Endothelial cell of umbilical vein (primary cell): ENCODE data around the gene PI4K2B. TPM values are rescaled to one million over a fixed set of nuclear protein-coding genes. Genes with fewer than 3 reads are reported as not detected.

Experiments used
- BruUV-seq: library from RNA; stranded (reverse); fragments of 400-500 nt; replicated peaks from 2 replicates; lab custom pipeline; 2021; lab: Mats Ljungman, UMichigan
- CTCF ChIA-PET: fragments of 300-600, 350-600 bp; sonication (Branson Sonifier 250); formaldehyde crosslinking; loops from one replicate; lab custom pipeline; 2021; ENCODE audit warnings: antibody characterized with exemption, inconsistent platforms; lab: Charles Lee
- POLR2A ChIA-PET: fragments of 300-600, 350-600 bp; sonication (Branson Sonifier 250); formaldehyde crosslinking; loops from one replicate; lab custom pipeline; 2021; ENCODE audit warnings: antibody characterized with exemption, inconsistent platforms; lab: Charles Lee
- DNase-seq: peaks from one replicate; pipeline ENCODE4 v3.0.0-alpha.2; 2011; ENCODE audit warnings: low read depth, low spot score
- FAIRE-seq: peaks from 2 replicates; lab custom pipeline; 2011; peaks lifted over from hg19 to GRCh38; lab: Jason Lieb, UNC
- H2AFZ ChIP-seq: 2 replicates; pipeline ENCODE4 v1.6.0; 2012; ENCODE audit warnings: low read depth, low read length, control low read depth, inconsistent platforms
- H3K27ac ChIP-seq: 2 replicates; pipeline ENCODE4 v1.5.1; 2011; ENCODE audit warnings: low read depth, mild to moderate bottlenecking, control low read depth, low read length, moderate library complexity; ENCODE audit not compliant: insufficient read depth
- H3K27me3 ChIP-seq, 2 experiments: 2 replicates each; pipeline versions ENCODE4 v1.6.0 to v1.6.1; 2011; ENCODE audit warnings: low read length in 2 of 2, mixed read lengths in 1 of 2; ENCODE audit not compliant: control insufficient read depth in 2 of 2, insufficient read depth in 2 of 2
- H3K36me3 ChIP-seq, 2 experiments: 2 replicates in 1 of 2; 3 replicates in 1 of 2; pipeline ENCODE4 v1.5.1; 2011; ENCODE audit warnings: low read length in 2 of 2, mild to moderate bottlenecking in 1 of 2, moderate library complexity in 1 of 2; ENCODE audit not compliant: control insufficient read depth in 2 of 2, insufficient read depth in 2 of 2; ENCODE audit errors: extremely low read depth in 1 of 2
- H3K4me1 ChIP-seq: 3 replicates; pipeline ENCODE4 v1.5.1; 2011; ENCODE audit warnings: mild to moderate bottlenecking, low read length; ENCODE audit not compliant: control insufficient read depth, insufficient read depth; ENCODE audit errors: extremely low read depth
- H3K4me2 ChIP-seq: 2 replicates; pipeline ENCODE4 v1.6.1; 2011; ENCODE audit warnings: low read length, control low read depth, mixed read lengths; ENCODE audit not compliant: insufficient read depth
- H3K4me3 ChIP-seq, 3 experiments: fragments of 200-600 bp in 1 of 3; sonication (generic), shearing (Covaris generic) in 1 of 3; replicated peaks in 1 of 3; 2 replicates each; pipeline ENCODE4 v1.5.1; 2011 to 2016; ENCODE audit warnings: control low read depth in 3 of 3, low read length in 3 of 3, mild to moderate bottlenecking in 2 of 3, inconsistent platforms in 1 of 3, low read depth in 1 of 3, moderate library complexity in 1 of 3; ENCODE audit not compliant: insufficient read depth in 1 of 3
- H3K79me2 ChIP-seq: 2 replicates; pipeline ENCODE4 v1.6.0; 2012; ENCODE audit warnings: low read length, inconsistent platforms; ENCODE audit not compliant: control insufficient read depth, insufficient read depth
- H3K9ac ChIP-seq: replicated peaks from 2 replicates; pipeline ENCODE3; 2011; ENCODE audit warnings: low read length, control low read depth; ENCODE audit not compliant: insufficient read depth; ENCODE audit errors: extremely low read depth
- H3K9me1 ChIP-seq: replicated peaks from 3 replicates; pipeline ENCODE4 v1.6.0; 2011; ENCODE audit warnings: mild to moderate bottlenecking, low read length; ENCODE audit not compliant: control insufficient read depth, insufficient read depth; ENCODE audit errors: extremely low read depth
- H3K9me3 ChIP-seq: replicated peaks from 2 replicates; pipeline ENCODE4 v1.5.1; 2012; ENCODE audit warnings: low read length, inconsistent platforms; ENCODE audit not compliant: control insufficient read depth, insufficient read depth
- H4K20me1 ChIP-seq: replicated peaks from 2 replicates; pipeline ENCODE3; 2011; ENCODE audit warnings: mild to moderate bottlenecking, low read length; ENCODE audit not compliant: control insufficient read depth, insufficient read depth; ENCODE audit errors: extremely low read depth
- CTCF ChIP-seq, 2 donors: IDR thresholded peaks; 1 replicate in 1 of 2; 2 replicates in 1 of 2; pipeline ENCODE4 v1.5.1; 2011; ENCODE audit warnings: low read length in 2 of 2, mild to moderate bottlenecking in 2 of 2, moderate library complexity in 2 of 2, control low read depth in 1 of 2, inconsistent platforms in 1 of 2, low read depth in 1 of 2; ENCODE audit not compliant: insufficient read depth in 1 of 2; ENCODE audit errors: extremely low read depth in 1 of 2
- EZH2 ChIP-seq: IDR thresholded peaks from 2 replicates; pipeline ENCODE4 v1.6.1; 2012; ENCODE audit warnings: borderline replicate concordance, low read depth, mild to moderate bottlenecking, moderate library complexity, low read length, inconsistent platforms; ENCODE audit not compliant: severe bottlenecking
- FOS ChIP-seq: IDR thresholded peaks from 2 replicates; pipeline ENCODE4 v1.6.1; 2011; ENCODE audit warnings: mild to moderate bottlenecking, low read length, moderate library complexity, borderline replicate concordance; ENCODE audit not compliant: insufficient read depth
- GATA2 ChIP-seq: IDR thresholded peaks from 2 replicates; pipeline ENCODE4 v1.7.0; 2011; ENCODE audit warnings: low read depth, mild to moderate bottlenecking, moderate library complexity, mixed read lengths, low read length; ENCODE audit not compliant: insufficient read length, insufficient read depth
- JUN ChIP-seq: IDR thresholded peaks from 2 replicates; pipeline ENCODE4 v1.6.1; 2011; ENCODE audit warnings: borderline replicate concordance, low read depth; ENCODE audit not compliant: insufficient read length, insufficient read depth
- MAX ChIP-seq: IDR thresholded peaks from 2 replicates; pipeline ENCODE4 v1.6.1; 2011; ENCODE audit not compliant: insufficient read depth, insufficient read length
- MYC ChIP-seq: IDR thresholded peaks from one replicate; pipeline ENCODE4 v1.6.1; 2011; ENCODE audit warnings: mild to moderate bottlenecking, low read depth, low read length
- POLR2A ChIP-seq: IDR thresholded peaks from 2 replicates; pipeline ENCODE4 v1.6.1; 2012; ENCODE audit warnings: low read depth, mild to moderate bottlenecking, control low read depth, low read length
- POLR2AphosphoS5 ChIP-seq: IDR thresholded peaks from 2 replicates; pipeline ENCODE4 v1.6.1; 2012; ENCODE audit warnings: low read depth, mild to moderate bottlenecking, control low read depth, low read length, moderate library complexity; ENCODE audit not compliant: insufficient read depth
- dilution Hi-C: fragments of 300-500 bp; cut with MboI; formaldehyde crosslinking; loops from one replicate; pipeline ENCODE4 v1.15.0; 2019; ENCODE audit warnings: low sequenced_read_pairs; ENCODE audit not compliant: extremely low pct_ligation_motif_present
- intact Hi-C: fragments of 100-400 bp; cut with micrococcal nuclease; formaldehyde crosslinking; loops from one replicate; pipeline ENCODE4 v1.10.0; 2022
- polyA plus RNA-seq, 4 experiments: library from polyadenylated mRNA; depleted of rRNA in 3 of 4; stranded (reverse) in 3 of 4; unstranded in 1 of 4; fragments of >200 nt; gene quantifications; 2 replicates each; pipeline versions ENCODE4 v1.2.1 to v1.2.3, GENCODE V29; 2011 to 2012; ENCODE audit warnings: missing spikeins in 1 of 4
- total RNA-seq: library from RNA; stranded (reverse); gene quantifications from 2 replicates; pipeline ENCODE4 v1.2.3, GENCODE V29; 2021

The PI4K2B gene
- total and polyA plus RNA-seq, 2 donors (not counting 3 experiments of a cell fraction or from before 2014, with no cell fraction given), result 3.5 to 19.3 TPM

GRCh38 chr4:25184056-25184455 lies 49.8 kb upstream of the PI4K2B start:
- no peak for FAIRE-seq
- dilution Hi-C loops, result no loop called here
- Histone ChIP-seq H2AFZ (no peak overlapping the region), H3K9me3 (no peaks in the 10 kb centered on the region), H4K20me1 (no peaks in the 10 kb centered on the region), H3K79me2 (no peaks in the 10 kb centered on the region), H3K9ac (no peak overlapping the region), H3K36me3 (no peaks in the 10 kb centered on the region), H3K27me3 (no peaks in the 10 kb centered on the region), H3K4me1 (no peaks in the 10 kb centered on the region), H3K4me3 (no peak overlapping the region), H3K9me1 (no peaks in the 10 kb centered on the region), H3K27ac (no peak overlapping the region), H3K4me2 (no peak overlapping the region)
- TF ChIP-seq FOS (no peak), CTCF (IDR thresholded peaks at IDR 0.05; ENCODE audit: extremely low read depth in 1 of 2, insufficient read depth in 1 of 2, low read depth in 1 of 2, low read length in 2 of 2) (no peak), MAX (no peak), MYC (no peak), POLR2AphosphoS5 (no peak), EZH2 (no peak), POLR2A (no peak), JUN (no peak), GATA2 (no peak)
- intact Hi-C loops, result no loop called here
- POLR2A ChIA-PET, result no interaction called here
- BruUV-seq, result no TSS peak
- no peak for DNase-seq
- CTCF ChIA-PET, result interaction anchor here (1.8 kb wide), 1 partner anchor 183 kb away, joined by 10 read pairs; no protein-coding TSS in a partner anchor
